H1 (cell line): ENCODE data around the gene RAP2A. TPM values are rescaled to one million over a fixed set of nuclear protein-coding genes. Genes with fewer than 3 reads are reported as not detected.

Experiments
- CTCF ChIA-PET: fragments of 300-600 bp; sonication (Branson Sonifier 250); formaldehyde crosslinking; loops from one replicate; lab custom pipeline; 2021; ENCODE audit not compliant: partially characterized antibody; lab: Charles Lee
- POLR2A ChIA-PET: fragments of 300-600 bp; sonication (Branson Sonifier 250); formaldehyde crosslinking; loops from one replicate; lab custom pipeline; 2021; ENCODE audit warnings: inconsistent platforms; ENCODE audit not compliant: partially characterized antibody; lab: Charles Lee
- DNase-seq, 2 experiments: peaks; one replicate each; pipeline versions ENCODE4 v3.0.0 to v3.0.0-alpha.2; 2010 to 2022; ENCODE audit warnings: low spot score in 2 of 2, low read depth in 1 of 2, mixed read lengths in 1 of 2
- FAIRE-seq: peaks from 2 replicates; lab custom pipeline; 2011; peaks lifted over from hg19 to GRCh38; lab: Jason Lieb, UNC
- H2AFZ ChIP-seq: 2 replicates; pipeline ENCODE4 v1.8.1; 2012; ENCODE audit warnings: low read length, inconsistent platforms
- H2AK5ac ChIP-seq: 2 replicates; pipeline ENCODE4 v1.6.1; 2013; ENCODE audit warnings: low read depth, low read length
- H2BK120ac ChIP-seq: replicated peaks from 2 replicates; pipeline ENCODE3; 2013; ENCODE audit warnings: low read depth, low read length, inconsistent platforms
- H2BK12ac ChIP-seq: 2 replicates; pipeline ENCODE4 v1.6.1; 2013; ENCODE audit warnings: low read depth, low read length
- H2BK15ac ChIP-seq: 2 replicates; pipeline ENCODE4 v1.6.1; 2013; ENCODE audit warnings: low read length
- H2BK20ac ChIP-seq: 2 replicates; pipeline ENCODE4 v1.6.1; 2013; ENCODE audit warnings: low read length
- H2BK5ac ChIP-seq: 2 replicates; pipeline ENCODE4 v1.6.1; 2013; ENCODE audit warnings: low read depth, low read length
- H3K14ac ChIP-seq: 2 replicates; pipeline ENCODE4 v1.6.1; 2013; ENCODE audit warnings: inconsistent platforms; ENCODE audit not compliant: insufficient read length
- H3K18ac ChIP-seq: 2 replicates; pipeline ENCODE4 v1.6.1; 2013; ENCODE audit warnings: low read length; ENCODE audit errors: extremely low read depth
- H3K23ac ChIP-seq: 2 replicates; pipeline ENCODE4 v1.6.1; 2013; ENCODE audit warnings: inconsistent platforms; ENCODE audit not compliant: insufficient read length
- H3K23me2 ChIP-seq: 2 replicates; pipeline ENCODE4 v1.6.1; 2013; ENCODE audit warnings: low read depth, low read length
- H3K27ac ChIP-seq: 2 replicates; pipeline ENCODE4 v1.6.1; 2011; ENCODE audit warnings: low read depth, low read length, inconsistent platforms
- H3K27me3 ChIP-seq, 4 experiments: replicated peaks in 1 of 4; 1 replicate in 1 of 4; 2 replicates in 3 of 4; pipeline versions ENCODE4 v1.6.1 to v1.8.1; 2011 to 2013; ENCODE audit warnings: low read length in 3 of 4, mild to moderate bottlenecking in 3 of 4, inconsistent platforms in 2 of 4, mixed read lengths in 2 of 4, moderate library complexity in 1 of 4; ENCODE audit not compliant: control insufficient read depth in 3 of 4, insufficient read depth in 3 of 4; ENCODE audit errors: extremely low read depth in 1 of 4
- H3K36me3 ChIP-seq, 4 experiments: 2 replicates each; pipeline versions ENCODE4 v1.6.1 to v1.8.1; 2011 to 2013; ENCODE audit warnings: mild to moderate bottlenecking in 4 of 4, low read length in 3 of 4, moderate library complexity in 2 of 4, control low read depth in 1 of 4, inconsistent platforms in 1 of 4; ENCODE audit not compliant: insufficient read depth in 4 of 4, control insufficient read depth in 2 of 4
- H3K4ac ChIP-seq: replicated peaks from 2 replicates; pipeline ENCODE3; 2013; ENCODE audit warnings: low read length, low read depth, mixed read lengths, inconsistent platforms; ENCODE audit not compliant: insufficient read length
- H3K4me1 ChIP-seq, 4 experiments: replicated peaks in 1 of 4; 1 replicate in 1 of 4; 2 replicates in 3 of 4; pipeline versions ENCODE4 v1.6.1 to v1.8.1; 2011 to 2013; ENCODE audit warnings: low read length in 3 of 4, inconsistent platforms in 2 of 4, mixed read lengths in 1 of 4; ENCODE audit not compliant: insufficient read depth in 4 of 4, control insufficient read depth in 3 of 4
- H3K4me2 ChIP-seq, 2 experiments: 2 replicates each; pipeline versions ENCODE4 v1.6.1 to v1.8.1; 2011 to 2013; ENCODE audit warnings: low read depth in 2 of 2, low read length in 2 of 2, control low read depth in 1 of 2, inconsistent platforms in 1 of 2, mild to moderate bottlenecking in 1 of 2; ENCODE audit not compliant: insufficient read depth in 1 of 2
- H3K4me3 ChIP-seq, 4 experiments: fragments of 200-600, 300-600 bp in 1 of 4; sonication (generic), shearing (Covaris generic), sonication (Bioruptor Twin) in 1 of 4; 2 replicates each; pipeline versions ENCODE4 v1.5.1 to v1.8.1; 2011 to 2016; ENCODE audit warnings: low read length in 4 of 4, low read depth in 3 of 4, control low read depth in 2 of 4, inconsistent platforms in 2 of 4, mild to moderate bottlenecking in 2 of 4, mixed read lengths in 1 of 4, moderate library complexity in 1 of 4; ENCODE audit not compliant: insufficient read depth in 2 of 4; ENCODE audit errors: extremely low read depth in 1 of 4
- H3K56ac ChIP-seq: replicated peaks from 2 replicates; pipeline ENCODE3; 2013; ENCODE audit warnings: low read depth, mild to moderate bottlenecking, mixed read lengths, low read length, inconsistent platforms; ENCODE audit not compliant: insufficient read length
- H3K79me1 ChIP-seq: 2 replicates; pipeline ENCODE4 v1.6.1; 2013; ENCODE audit warnings: low read depth, low read length, control low read depth
- H3K79me2 ChIP-seq, 2 experiments: 2 replicates each; pipeline versions ENCODE4 v1.6.1 to v1.8.1; 2012 to 2013; ENCODE audit warnings: low read length in 2 of 2, mild to moderate bottlenecking in 2 of 2, inconsistent platforms in 1 of 2; ENCODE audit not compliant: insufficient read depth in 2 of 2, control insufficient read depth in 1 of 2
- H3K9ac ChIP-seq, 4 experiments: replicated peaks in 1 of 4; 1 replicate in 1 of 4; 2 replicates in 3 of 4; pipeline versions ENCODE4 v1.6.1 to v1.8.1; 2011 to 2013; ENCODE audit warnings: low read depth in 3 of 4, low read length in 3 of 4, control low read depth in 2 of 4, mild to moderate bottlenecking in 2 of 4, moderate library complexity in 2 of 4, inconsistent platforms in 1 of 4; ENCODE audit errors: extremely low read depth in 1 of 4
- H3K9me3 ChIP-seq, 2 experiments: 2 replicates each; pipeline versions ENCODE4 v1.6.1 to v1.8.1; 2012 to 2013; ENCODE audit warnings: mild to moderate bottlenecking in 2 of 2, moderate library complexity in 2 of 2, control low read depth in 1 of 2, inconsistent platforms in 1 of 2, low read depth in 1 of 2, low read length in 1 of 2, mixed read lengths in 1 of 2; ENCODE audit not compliant: insufficient read depth in 2 of 2
- H4K20me1 ChIP-seq, 2 experiments: replicated peaks in 1 of 2; 2 replicates each; pipeline versions ENCODE3 to v1.8.1; 2011 to 2013; ENCODE audit warnings: inconsistent platforms in 2 of 2, low read length in 2 of 2, mild to moderate bottlenecking in 1 of 2; ENCODE audit not compliant: insufficient read depth in 2 of 2, control insufficient read depth in 1 of 2
- H4K5ac ChIP-seq: 2 replicates; pipeline ENCODE4 v1.6.1; 2013; ENCODE audit warnings: low read length, low read depth, mixed read lengths, inconsistent platforms; ENCODE audit not compliant: insufficient read length
- H4K8ac ChIP-seq: 2 replicates; pipeline ENCODE4 v1.8.0; 2013; ENCODE audit warnings: mild to moderate bottlenecking, moderate library complexity, low read length, inconsistent platforms; ENCODE audit not compliant: insufficient read depth; ENCODE audit errors: extremely low read depth
- H4K91ac ChIP-seq: replicated peaks from 2 replicates; pipeline ENCODE3; 2013; ENCODE audit warnings: low read length, mixed read lengths, inconsistent platforms; ENCODE audit not compliant: insufficient read length
- TBP ChIP-seq: IDR thresholded peaks from 2 replicates; pipeline ENCODE4 v1.6.1; 2011; ENCODE audit warnings: low read depth, low read length, improper control_type of control experiment
- WGBS, 2 experiments: shearing (Covaris generic) in 1 of 2; methylation state at CpG; one replicate each; pipeline versions ENCODE4 v1.1.6 to v1.1.7; 2013 to 2015; ENCODE audit warnings: low lambda C conversion rate in 2 of 2, mixed read lengths in 2 of 2, inconsistent platforms in 1 of 2, low coverage in 1 of 2, missing lambda C conversion rate in 1 of 2; ENCODE audit not compliant: insufficient replicate concordance in 2 of 2, insufficient coverage in 1 of 2, insufficient read length in 1 of 2; ENCODE audit errors: extremely low coverage in 1 of 2, missing lambda C conversion rate in 1 of 2; 5-methylcytosine and 5-hydroxymethylcytosine counted together
- polyA plus RNA-seq, 7 experiments: library from polyadenylated mRNA; depleted of rRNA in 3 of 7; stranded (reverse) in 5 of 7; unstranded in 2 of 7; fragments of >200 nt in 5 of 7; fragments of 200-250 nt in 2 of 7; gene quantifications; 1 replicate in 5 of 7; 2 replicates in 1 of 7; 4 replicates in 1 of 7; pipeline versions ENCODE4 v1.2.1 to v1.2.3, GENCODE V29; 2011 to 2013; ENCODE audit warnings: missing spikeins in 2 of 7, mixed read lengths in 2 of 7
- total RNA-seq: library from RNA; stranded (reverse); fragmentation: NEBNext Ultra II Directional; extraction: Animal tissue kit (Norgen Biotek cat#: 25700); gene quantifications from 2 replicates; pipeline ENCODE4 v1.2.1, GENCODE V29; 2021
- TF ChIP-seq, protein P1 (sequence below): IDR thresholded peaks from 2 replicates; pipeline ENCODE4 v1.6.1; 2012; ENCODE audit warnings: inconsistent platforms

The RAP2A gene
- total and polyA plus RNA-seq, 2 of the 8 experiments (the other 6 are each of a cell fraction or from before 2014, with no cell fraction given): 8.4 to 43.4 TPM

DNA sequence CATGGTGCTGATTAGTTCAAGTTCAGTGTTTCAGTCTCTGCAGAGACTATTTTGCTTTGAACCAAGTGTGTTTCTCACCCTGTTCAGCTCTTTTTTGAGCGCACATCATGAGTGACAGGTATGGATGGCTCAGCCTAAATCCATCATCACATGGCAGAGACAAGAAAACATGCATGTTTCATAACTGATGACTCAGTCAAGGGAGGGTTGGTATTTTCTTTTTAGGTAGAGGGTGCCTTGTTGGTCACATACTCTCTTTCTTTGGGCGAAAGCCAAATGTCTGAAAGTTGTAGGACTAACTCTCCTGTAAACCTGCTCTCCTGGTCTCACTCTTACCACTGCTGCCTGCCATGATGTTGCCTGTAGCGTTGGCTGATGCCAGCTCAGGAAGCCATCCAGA is 48.1 kb upstream of the RAP2A start:
- no peak overlapping the region for H2BK120ac ChIP-seq
- H2BK15ac ChIP-seq: no peak overlapping the region
- no peak overlapping the region for H4K5ac ChIP-seq
- H3K79me2 ChIP-seq: no peaks in the 10 kb centered on the region
- H2BK5ac ChIP-seq: no peak overlapping the region
- ChIA-PET POLR2A (no interaction called here), CTCF (interaction anchor here (0.6 to 1.0 kb wide), 3 partner anchors 22 to 202 kb away, joined by 3 to 4 read pairs (median 4); no protein-coding TSS in a partner anchor)
- no peak overlapping the region for H2BK12ac ChIP-seq
- H3K4me1 ChIP-seq: no peaks in the 10 kb centered on the region
- WGBS, 2 experiments: 98% methylated on average over 3 of the region's 3 CpGs; no CpG with 5 or more reads in 1 of the 2 experiments
- H3K4ac ChIP-seq: no peak overlapping the region
- no peak overlapping the region for H3K14ac ChIP-seq
- no peaks in the 10 kb centered on the region for H4K20me1 ChIP-seq
- H3K27me3 ChIP-seq: no peaks in the 10 kb centered on the region
- no peak overlapping the region for H4K91ac ChIP-seq
- no peak overlapping the region for H3K56ac ChIP-seq
- H3K79me1 ChIP-seq: no peaks in the 10 kb centered on the region
- no peak for DNase-seq
- H3K27ac ChIP-seq: no peak overlapping the region
- FAIRE-seq: no peak
- no peak overlapping the region for H4K8ac ChIP-seq
- H3K36me3 ChIP-seq: no peaks in the 10 kb centered on the region
- H2BK20ac ChIP-seq: no peak overlapping the region
- no peak overlapping the region for H3K4me3 ChIP-seq
- H3K23me2 ChIP-seq: no peaks in the 10 kb centered on the region
- no peak overlapping the region for H3K9ac ChIP-seq
- no peak overlapping the region for H3K23ac ChIP-seq
- no peak overlapping the region for H3K18ac ChIP-seq
- no peak overlapping the region for H2AK5ac ChIP-seq
- H2AFZ ChIP-seq: no peak overlapping the region
- H3K9me3 ChIP-seq: no peaks in the 10 kb centered on the region
- H3K4me2 ChIP-seq: no peak overlapping the region
- TF ChIP-seq, protein P1, sequence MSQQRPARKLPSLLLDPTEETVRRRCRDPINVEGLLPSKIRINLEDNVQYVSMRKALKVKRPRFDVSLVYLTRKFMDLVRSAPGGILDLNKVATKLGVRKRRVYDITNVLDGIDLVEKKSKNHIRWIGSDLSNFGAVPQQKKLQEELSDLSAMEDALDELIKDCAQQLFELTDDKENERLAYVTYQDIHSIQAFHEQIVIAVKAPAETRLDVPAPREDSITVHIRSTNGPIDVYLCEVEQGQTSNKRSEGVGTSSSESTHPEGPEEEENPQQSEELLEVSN: no peak
- TF ChIP-seq TBP: no peak
